T-helper 2 cell treated with Interferon-gamma antibody and Interleukin-4, amounts not matched to agents 100 ng/mL and 5 ng/mL, for 36 hours (primary cell): ENCODE results near the gene STEAP4. TPM values are rescaled to one million over a fixed set of nuclear protein-coding genes. Genes with fewer than 3 reads are reported as not detected.

ENCODE experiments used
- intact Hi-C: fragments of 100-400 bp; cut with micrococcal nuclease; formaldehyde crosslinking; loops from one replicate; pipeline ENCODE4 v1.15.1; 2023
- total RNA-seq: library from RNA; stranded (reverse); gene quantifications from 2 replicates; pipeline ENCODE4 v1.2.3, GENCODE V29; 2022

The STEAP4 gene
- total RNA-seq, 1 donor from 2014 or later, result not detected

GRCh38 chr7:88223265-88223664 lies 83.4 kb downstream of the STEAP4 start:
- intact Hi-C loops, result no loop called here

Other genes starting within 250 kb of the STEAP4 start
- 191 and 196 TPM in 2 replicates for gene SRI, start 86.9 kb downstream of the STEAP4 start, total RNA-seq